Kidney (tissue), 14 donors: ENCODE data around the gene OLFML2B. TPM values are rescaled to one million over a fixed set of nuclear protein-coding genes. Genes with fewer than 3 reads are reported as not detected.

Experiments
- DNase-seq, 5 donors: peaks; one replicate each; pipeline ENCODE4 v3.0.0-alpha.2; 2013 to 2020
- FAIRE-seq: peaks from 2 replicates; lab custom pipeline; 2012; peaks lifted over from hg19 to GRCh38; lab: Jason Lieb, UNC
- H3K27ac ChIP-seq, 2 donors: one replicate each; pipeline ENCODE4 v1.7.0; 2013; ENCODE audit warnings: low read depth in 2 of 2, low read length in 2 of 2, inconsistent platforms in 1 of 2
- H3K27me3 ChIP-seq: one replicate; pipeline ENCODE4 v1.7.1; 2013; ENCODE audit warnings: low read length, inconsistent platforms; ENCODE audit not compliant: control insufficient read depth, insufficient read depth
- H3K36me3 ChIP-seq, 3 donors: one replicate each; pipeline versions ENCODE4 v1.7.0 to v1.7.1; 2013; ENCODE audit warnings: low read length in 3 of 3, control low read depth in 1 of 3, inconsistent platforms in 1 of 3; ENCODE audit not compliant: insufficient read depth in 3 of 3, control insufficient read depth in 2 of 3
- H3K4me1 ChIP-seq, 3 donors: one replicate each; pipeline versions ENCODE4 v1.7.0 to v1.7.1; 2013; ENCODE audit warnings: low read length in 3 of 3, inconsistent platforms in 1 of 3, low read depth in 1 of 3; ENCODE audit not compliant: control insufficient read depth in 2 of 3, insufficient read depth in 2 of 3
- H3K4me3 ChIP-seq, 3 donors: one replicate each; pipeline versions ENCODE4 v1.7.0 to v1.8.1; 2013; ENCODE audit warnings: low read length in 3 of 3, control low read depth in 1 of 3, inconsistent platforms in 1 of 3
- H3K9ac ChIP-seq, 3 donors: one replicate each; pipeline versions ENCODE4 v1.7.0 to v1.7.1; 2013; ENCODE audit warnings: low read length in 3 of 3, control low read depth in 1 of 3, inconsistent platforms in 1 of 3
- H3K9me3 ChIP-seq, 3 donors: one replicate each; pipeline versions ENCODE4 v1.7.0 to v1.7.1; 2013; ENCODE audit warnings: low read length in 3 of 3, control low read depth in 1 of 3, inconsistent platforms in 1 of 3; ENCODE audit not compliant: control insufficient read depth in 2 of 3, insufficient read depth in 1 of 3
- intact Hi-C: fragments of 100-400 bp; cut with DNase I; formaldehyde crosslinking; loops from one replicate; pipeline ENCODE4 v1.11.1; 2022
- polyA plus RNA-seq: library from polyadenylated mRNA; stranded (reverse); fragments of 350-450 nt; fragmentation: Illumina TruSeq; extraction: RNeasy Lipid Tissue Mini Kit (QIAGEN cat#74804); gene quantifications from one replicate; pipeline ENCODE4 v1.2.3, GENCODE V29; 2014; ENCODE audit warnings: low read depth, low replicate concordance; ENCODE audit not compliant: insufficient read depth
- total RNA-seq: library from RNA; stranded (reverse); fragmentation: NEBNext Ultra II Directional; extraction: Animal tissue kit (Norgen Biotek cat#: 25700); gene quantifications from one replicate; pipeline ENCODE4 v1.2.1, GENCODE V29; 2021
- TF ChIP-seq, protein P1 (sequence below): IDR thresholded peaks from 3 replicates; pipeline ENCODE4 v1.5.1; 2012; ENCODE audit warnings: mild to moderate bottlenecking, moderate library complexity, borderline replicate concordance; ENCODE audit not compliant: insufficient read depth; ENCODE audit errors: extremely low read depth
- donor health status: control.
- donor health status: control.
- donor health status: control.
- donor health status: control.
- donor health status: control.
- donor health status: DM: yes; HTN: yes; CAD: no.
- donor health status: Normal renal cell carcinoma (clear cell type).

Gene OLFML2B
- total and polyA plus RNA-seq, 2 donors from 2014 or later: 2.9 to 6.7 TPM

- FAIRE-seq: no peak
- TF ChIP-seq, protein P1, sequence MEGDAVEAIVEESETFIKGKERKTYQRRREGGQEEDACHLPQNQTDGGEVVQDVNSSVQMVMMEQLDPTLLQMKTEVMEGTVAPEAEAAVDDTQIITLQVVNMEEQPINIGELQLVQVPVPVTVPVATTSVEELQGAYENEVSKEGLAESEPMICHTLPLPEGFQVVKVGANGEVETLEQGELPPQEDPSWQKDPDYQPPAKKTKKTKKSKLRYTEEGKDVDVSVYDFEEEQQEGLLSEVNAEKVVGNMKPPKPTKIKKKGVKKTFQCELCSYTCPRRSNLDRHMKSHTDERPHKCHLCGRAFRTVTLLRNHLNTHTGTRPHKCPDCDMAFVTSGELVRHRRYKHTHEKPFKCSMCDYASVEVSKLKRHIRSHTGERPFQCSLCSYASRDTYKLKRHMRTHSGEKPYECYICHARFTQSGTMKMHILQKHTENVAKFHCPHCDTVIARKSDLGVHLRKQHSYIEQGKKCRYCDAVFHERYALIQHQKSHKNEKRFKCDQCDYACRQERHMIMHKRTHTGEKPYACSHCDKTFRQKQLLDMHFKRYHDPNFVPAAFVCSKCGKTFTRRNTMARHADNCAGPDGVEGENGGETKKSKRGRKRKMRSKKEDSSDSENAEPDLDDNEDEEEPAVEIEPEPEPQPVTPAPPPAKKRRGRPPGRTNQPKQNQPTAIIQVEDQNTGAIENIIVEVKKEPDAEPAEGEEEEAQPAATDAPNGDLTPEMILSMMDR: no peak
- intact Hi-C loops: no loop called here
- Histone ChIP-seq H3K9ac (no peak overlapping the region), H3K4me1 (no peaks in the 10 kb centered on the region), H3K36me3 (peaks cover 0 to 4% (median 0%) of the 10 kb centered on the region in 3 donors), H3K27me3 (no peaks in the 10 kb centered on the region), H3K27ac (no peak overlapping the region), H3K9me3 (no peaks in the 10 kb centered on the region), H3K4me3 (no peak overlapping the region)
- DNase-seq: no peak
Measured at GRCh38 chr1:161944381-161944780, 79.3 kb downstream of the OLFML2B start.

DNA sequence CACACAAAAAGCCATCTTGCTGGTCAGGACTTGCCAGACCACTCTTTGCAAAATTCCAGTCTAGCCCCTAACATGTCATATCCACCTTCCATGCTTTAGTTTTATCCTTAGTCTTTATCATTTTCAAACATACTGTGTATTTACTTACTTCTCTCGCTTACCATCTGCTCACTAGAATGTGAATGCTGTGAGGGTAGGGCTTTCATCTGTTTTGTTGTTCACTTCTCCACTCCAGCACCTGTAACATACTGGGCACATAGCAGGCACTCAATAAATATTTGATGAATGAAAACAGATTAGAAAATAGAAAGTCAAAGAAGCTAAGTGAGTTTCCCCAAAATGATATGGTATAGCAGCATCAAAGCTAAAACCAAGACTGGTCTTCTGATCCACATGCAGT is 79.9 kb downstream of the OLFML2B start:
- FAIRE-seq (no peak), DNase-seq (no peak)
- TF ChIP-seq, protein P1: no peak
- Histone ChIP-seq H3K4me3 (no peak overlapping the region), H3K4me1 (no peaks in the 10 kb centered on the region), H3K36me3 (peaks cover 0 to 6% (median 0%) of the 10 kb centered on the region in 3 donors), H3K27me3 (no peaks in the 10 kb centered on the region), H3K9me3 (no peaks in the 10 kb centered on the region), H3K9ac (no peak overlapping the region), H3K27ac (no peak overlapping the region)
- intact Hi-C loops: no loop called here

DNA sequence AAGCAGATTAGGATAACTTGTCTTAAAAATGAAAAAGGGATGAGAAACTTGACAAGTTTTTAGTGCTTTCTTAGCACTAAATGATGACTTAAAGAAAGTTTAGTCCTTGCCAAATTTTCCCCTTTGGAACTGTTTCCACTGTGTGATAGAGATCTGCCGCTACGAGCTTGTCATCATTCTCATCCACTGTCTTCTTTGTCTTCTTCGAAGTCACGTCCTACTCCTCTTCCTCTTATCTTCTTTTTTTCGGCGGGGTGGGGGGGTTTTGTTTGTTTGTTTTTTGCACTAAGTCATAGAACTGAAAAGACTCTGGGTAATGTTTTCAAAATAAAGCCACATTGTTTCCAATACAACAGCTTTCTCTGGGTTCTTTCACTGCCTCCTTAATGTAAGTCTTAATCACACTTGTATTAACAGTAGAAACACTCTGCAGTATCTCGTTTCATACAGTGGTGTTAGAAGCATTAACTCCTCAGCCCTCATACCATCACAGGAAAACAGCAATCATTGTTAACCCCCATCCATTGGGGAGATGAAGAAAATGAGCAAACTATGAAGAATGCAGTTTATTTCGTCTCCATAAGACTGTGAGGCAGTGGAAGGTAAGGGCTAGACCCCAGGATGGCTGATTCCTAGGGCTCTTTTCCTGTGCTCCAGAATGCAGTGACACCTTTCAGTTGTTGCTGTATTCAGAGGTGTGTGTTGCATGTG is 81.8 kb downstream of the OLFML2B start:
- Histone ChIP-seq H3K27me3 (no peaks in the 10 kb centered on the region), H3K4me1 (no peaks in the 10 kb centered on the region), H3K9me3 (no peaks in the 10 kb centered on the region), H3K4me3 (no peak overlapping the region), H3K36me3 (peaks cover 0 to 8% (median 0%) of the 10 kb centered on the region in 3 donors), H3K27ac (no peak overlapping the region), H3K9ac (no peak overlapping the region)
- TF ChIP-seq, protein P1: no peak
- intact Hi-C loops: no loop called here
- DNase-seq (no peak), FAIRE-seq (no peak)
